ENCODE data around the gene ATP6V1G3. TPM values are rescaled to one million over a fixed set of nuclear protein-coding genes. Genes with fewer than 3 reads are reported as not detected.

The ATP6V1G3 gene
- total and polyA plus RNA-seq, 9 of the 15 experiments (the other 6 are each of a cell fraction or from before 2014, with no cell fraction given) = 0.32 TPM; not detected in 8

DNA sequence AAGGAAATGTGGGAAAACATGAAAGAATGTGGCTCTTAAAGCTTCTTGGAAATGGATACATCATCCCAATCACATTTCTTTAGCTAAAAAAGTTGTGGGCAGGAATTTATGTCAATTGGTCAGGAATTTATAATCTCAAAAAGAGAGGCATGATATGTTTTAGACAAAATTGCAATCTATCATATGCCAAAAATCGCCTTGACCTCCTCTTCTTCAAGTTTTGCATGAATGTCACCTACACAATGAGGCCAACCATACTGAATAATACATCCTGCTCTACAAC, 42.4 kb downstream of the ATP6V1G3 start:
- Histone ChIP-seq H2AFZ (ENCODE audit: low read depth, low read length) (no peak overlapping the region), H3K27me3 (ENCODE audit: control insufficient read depth in 2 of 2, insufficient read depth in 2 of 2, low read length in 2 of 2) (no peaks in the 10 kb centered on the region), H3K9ac (ENCODE audit: insufficient read depth in 1 of 2, low read depth in 2 of 2, low read length in 2 of 2) (no peak overlapping the region), H3K9me1 (ENCODE audit: control insufficient read depth, insufficient read depth, low read length) (no peaks in the 10 kb centered on the region), H3K4me2 (ENCODE audit: insufficient read depth, low read length) (no peak overlapping the region), H4K20me1 (replicated peaks; ENCODE audit: control insufficient read depth, insufficient read depth, low read length) (no peaks in the 10 kb centered on the region), H3K4me3 (no peak overlapping the region), H3K27ac (ENCODE audit: extremely low read depth, low read depth, low read length) (no peak overlapping the region), H3K9me3 (replicated peaks; ENCODE audit: control insufficient read depth, insufficient read depth, low read depth, low read length) (no peaks in the 10 kb centered on the region), H3K4me1 (replicated peaks in 1 of 2; ENCODE audit: control insufficient read depth in 2 of 2, insufficient read depth in 2 of 2, low read length in 2 of 2) (peaks cover 0 to 6% of the 10 kb centered on the region in 2 experiments; a peak in 1 of 5 replicates), H3K79me2 (ENCODE audit: control insufficient read depth, insufficient read depth, low read length) (no peaks in the 10 kb centered on the region), H3K36me3 (ENCODE audit: control insufficient read depth, insufficient read depth, low read length) (no peaks in the 10 kb centered on the region)
- intact Hi-C loops (cut with micrococcal nuclease) = no loop called here
- DNase-seq (ENCODE audit: extremely low read depth in 1 of 4, low spot score in 3 of 4) (no peak), ATAC-seq (no peak), FAIRE-seq (no peak)
- POLR2A ChIA-PET = interaction anchor here (1.1 kb wide), 1 partner anchor 15 kb away, joined by 3 read pairs; no protein-coding TSS in a partner anchor
- CTCF ChIA-PET (ENCODE audit: low intra/inter-chr PET ratio) = no interaction called here
- in situ Hi-C loops (cut with MboI) = no loop called here
- 27% methylated on average over 1 of the region's 1 CpG for WGBS (ENCODE audit: insufficient coverage, low coverage, missing lambda C conversion rate)
- no peak for TF ChIP-seq ZNF140 (CRISPR knock-in tag; IDR thresholded peaks at IDR 0.05)
- TF ChIP-seq, protein P1, sequence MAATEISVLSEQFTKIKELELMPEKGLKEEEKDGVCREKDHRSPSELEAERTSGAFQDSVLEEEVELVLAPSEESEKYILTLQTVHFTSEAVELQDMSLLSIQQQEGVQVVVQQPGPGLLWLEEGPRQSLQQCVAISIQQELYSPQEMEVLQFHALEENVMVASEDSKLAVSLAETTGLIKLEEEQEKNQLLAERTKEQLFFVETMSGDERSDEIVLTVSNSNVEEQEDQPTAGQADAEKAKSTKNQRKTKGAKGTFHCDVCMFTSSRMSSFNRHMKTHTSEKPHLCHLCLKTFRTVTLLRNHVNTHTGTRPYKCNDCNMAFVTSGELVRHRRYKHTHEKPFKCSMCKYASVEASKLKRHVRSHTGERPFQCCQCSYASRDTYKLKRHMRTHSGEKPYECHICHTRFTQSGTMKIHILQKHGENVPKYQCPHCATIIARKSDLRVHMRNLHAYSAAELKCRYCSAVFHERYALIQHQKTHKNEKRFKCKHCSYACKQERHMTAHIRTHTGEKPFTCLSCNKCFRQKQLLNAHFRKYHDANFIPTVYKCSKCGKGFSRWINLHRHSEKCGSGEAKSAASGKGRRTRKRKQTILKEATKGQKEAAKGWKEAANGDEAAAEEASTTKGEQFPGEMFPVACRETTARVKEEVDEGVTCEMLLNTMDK (IDR thresholded peaks at IDR 0.05; ENCODE audit: borderline replicate concordance, insufficient read depth, low read depth, low read length, poor library complexity, severe bottlenecking) = no peak
- TF ChIP-seq ZFPM2 (CRISPR knock-in tag; IDR thresholded peaks at IDR 0.05) = no peak
- BruUV-seq (replicated peaks) = no TSS peak

All from K562 (cell line).